WERI-Rb-1 (cell line): ENCODE measurements around the gene SH3RF1.
A peak's percentile ranks its signal among the peaks of the same experiment; 100 is the strongest.

ENCODE experiments used
- DNase-seq: peaks from one replicate; pipeline ENCODE4 v3.0.0-alpha.2; 2020
- H3K27ac ChIP-seq: fragments of 250-450 bp; sonication (Bioruptor Pico); 2 replicates; pipeline ENCODE4 v1.5.1; 2020; ENCODE audit warnings: mild to moderate bottlenecking, moderate library complexity
- H3K27me3 ChIP-seq: fragments of 250-450 bp; sonication (Bioruptor Pico); 2 replicates; pipeline ENCODE4 v1.5.1; 2021; ENCODE audit warnings: mild to moderate bottlenecking, low read depth, moderate library complexity; ENCODE audit not compliant: insufficient read depth, severe bottlenecking
- H3K36me3 ChIP-seq: fragments of 250-450 bp; sonication (Bioruptor Pico); 2 replicates; pipeline ENCODE4 v1.5.1; 2020; ENCODE audit warnings: mild to moderate bottlenecking, moderate library complexity
- H3K4me3 ChIP-seq: 2 replicates; pipeline ENCODE4 v1.5.1; 2011; ENCODE audit warnings: low read depth, mild to moderate bottlenecking, control low read depth, low read length
- H3K9me3 ChIP-seq: fragments of 250-450 bp; sonication (Bioruptor Pico); 2 replicates; pipeline ENCODE4 v1.5.1; 2021; ENCODE audit warnings: mild to moderate bottlenecking, moderate library complexity; ENCODE audit not compliant: severe bottlenecking
- CTCF ChIP-seq: IDR thresholded peaks from 2 replicates; pipeline ENCODE4 v1.5.1; 2011; ENCODE audit warnings: low read depth, mild to moderate bottlenecking, control low read depth, inconsistent platforms, low read length

SH3RF1 gene

DNA sequence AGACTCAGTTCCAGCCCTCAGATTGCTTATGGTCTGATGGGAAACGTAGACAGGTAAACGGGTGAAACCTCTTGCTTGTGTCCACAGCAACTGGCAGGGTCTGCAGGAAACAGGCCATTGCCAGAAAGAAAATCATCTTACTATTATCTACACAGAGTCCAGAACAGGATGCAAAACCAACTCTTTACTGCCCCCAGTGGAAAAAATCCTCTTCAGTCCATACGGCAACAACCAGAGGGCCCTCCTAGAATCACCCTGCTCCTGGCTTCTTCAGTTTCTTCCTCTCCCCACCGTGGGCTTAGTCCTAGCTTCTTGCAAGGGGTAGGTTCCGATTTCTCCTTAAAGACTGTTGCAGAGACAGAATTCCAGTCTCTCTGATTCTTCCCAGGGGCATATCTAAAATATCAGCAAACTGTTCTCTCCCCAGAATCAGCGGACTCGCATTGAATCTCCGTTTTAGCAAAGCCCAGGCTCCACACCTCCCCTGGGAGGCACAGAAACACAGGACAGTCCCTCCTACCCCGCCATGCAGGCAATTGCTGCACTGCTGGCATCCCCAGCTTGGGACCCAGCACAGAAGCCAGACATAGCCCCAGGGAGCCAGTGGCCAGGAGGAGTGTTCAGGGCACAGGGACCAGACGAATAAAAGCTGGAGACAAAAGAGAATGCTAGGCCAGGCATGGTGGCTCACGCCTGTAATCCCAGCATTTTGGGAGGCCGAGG is 41.0 kb upstream of the SH3RF1 start:
- Histone ChIP-seq H3K27ac (no peak overlapping the region), H3K36me3 (no peaks in the 10 kb centered on the region), H3K9me3 (no peaks in the 10 kb centered on the region), H3K4me3 (no peak overlapping the region), H3K27me3 (no peaks in the 10 kb centered on the region)
- peak; percentile 56 for DNase-seq
- peak; percentile 78 for TF ChIP-seq CTCF

DNA sequence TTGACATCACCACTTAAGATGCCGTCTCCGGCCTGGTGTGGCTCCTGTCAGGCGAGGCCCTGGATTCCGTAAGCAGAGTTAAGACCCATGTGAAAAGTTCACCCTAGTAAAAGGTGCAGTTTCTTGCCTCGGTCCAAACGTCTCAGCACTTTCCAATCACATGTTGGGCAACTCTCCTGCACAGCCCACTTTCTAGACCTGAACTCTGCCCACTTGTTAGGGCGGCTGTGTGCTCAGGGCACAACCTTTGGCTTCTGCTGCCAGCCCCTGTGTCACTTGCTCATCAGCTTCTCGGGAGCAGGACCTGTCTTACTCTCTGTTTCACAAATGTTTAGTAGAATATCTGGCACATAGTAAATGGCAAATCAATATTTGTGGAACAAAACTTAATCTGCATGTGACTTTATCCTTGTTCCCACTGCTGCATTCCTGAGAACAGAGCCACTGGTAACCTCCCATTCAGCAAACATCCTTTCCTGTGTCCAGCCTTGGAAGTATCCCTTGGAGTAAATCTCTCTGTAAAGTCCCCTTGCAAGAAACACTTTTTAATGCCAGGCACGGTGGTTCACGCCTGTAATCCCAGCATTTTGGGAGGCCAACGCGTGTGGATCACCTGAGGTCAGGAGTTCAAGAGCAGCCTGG is 38.7 kb upstream of the SH3RF1 start:
- no peaks in the 10 kb centered on the region for H3K9me3 ChIP-seq
- H3K27ac ChIP-seq, result no peak overlapping the region
- H3K27me3 ChIP-seq, result no peaks in the 10 kb centered on the region
- H3K36me3 ChIP-seq, result no peaks in the 10 kb centered on the region
- DNase-seq, result no peak
- TF ChIP-seq CTCF, result no peak
- no peak overlapping the region for H3K4me3 ChIP-seq

DNA sequence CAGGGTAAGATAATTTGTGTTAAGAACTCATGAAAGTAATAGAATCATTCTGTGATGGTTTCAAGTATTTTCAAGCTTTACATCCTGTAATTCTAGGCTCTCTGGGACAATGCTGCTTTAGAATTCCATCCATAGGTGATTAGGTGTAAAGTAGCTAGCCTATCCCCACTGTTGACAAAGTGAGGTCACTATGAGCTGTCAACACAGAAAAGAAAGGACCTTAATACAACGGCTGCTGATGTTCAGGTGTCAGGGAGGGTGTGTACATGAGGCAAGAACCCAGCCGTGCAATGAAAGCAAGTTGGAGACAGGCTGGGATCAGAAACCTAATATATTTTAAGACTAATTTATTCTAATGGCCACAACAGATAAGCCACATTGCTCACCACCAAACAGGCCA is 36.8 kb upstream of the SH3RF1 start:
- H3K27me3 ChIP-seq, result no peaks in the 10 kb centered on the region
- no peak overlapping the region for H3K27ac ChIP-seq
- no peak for DNase-seq
- H3K9me3 ChIP-seq, result no peaks in the 10 kb centered on the region
- no peaks in the 10 kb centered on the region for H3K36me3 ChIP-seq
- no peak for TF ChIP-seq CTCF
- H3K4me3 ChIP-seq, result no peak overlapping the region

DNA sequence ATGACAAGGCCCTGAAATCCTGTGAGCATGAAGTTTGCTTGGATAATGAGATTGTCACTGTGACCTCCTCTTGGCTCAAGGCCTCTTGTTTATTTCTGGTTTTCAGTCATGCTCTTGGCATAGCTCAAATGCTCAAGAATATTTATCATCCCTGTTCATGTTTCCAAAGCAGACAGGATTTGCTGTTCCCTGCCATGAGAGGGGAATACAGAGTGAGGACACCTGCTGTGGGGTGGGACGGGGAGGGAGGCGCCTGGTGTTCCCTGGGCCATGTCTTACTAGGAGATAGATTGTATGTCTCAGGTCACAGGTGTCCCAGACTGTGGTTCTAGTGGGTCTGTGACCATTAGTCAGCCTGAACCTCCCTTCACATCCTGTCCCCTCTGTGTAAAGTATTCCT is 34.9 kb upstream of the SH3RF1 start:
- DNase-seq, result no peak
- Histone ChIP-seq H3K4me3 (no peak overlapping the region), H3K27ac (no peak overlapping the region), H3K9me3 (no peaks in the 10 kb centered on the region), H3K27me3 (no peaks in the 10 kb centered on the region), H3K36me3 (no peaks in the 10 kb centered on the region)
- no peak for TF ChIP-seq CTCF

DNA sequence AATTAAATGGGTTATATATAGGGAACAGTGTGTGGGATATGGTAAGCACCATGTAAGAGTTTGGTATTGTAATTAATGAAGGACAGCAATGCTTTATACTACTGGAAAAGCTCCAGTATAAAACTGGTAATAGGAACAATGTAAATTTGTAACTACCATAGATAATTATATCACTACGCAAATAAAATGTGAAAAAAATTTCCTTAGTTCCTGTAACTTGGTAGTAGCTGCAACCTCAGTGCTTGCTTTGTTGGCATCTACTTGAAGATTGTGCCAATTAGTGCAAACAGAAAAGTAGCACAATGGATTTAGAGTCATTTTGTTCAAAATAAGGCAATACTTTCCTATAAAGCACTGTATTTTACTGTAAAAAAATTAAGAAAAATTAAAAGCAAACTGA is 34.4 kb upstream of the SH3RF1 start:
- H3K4me3 ChIP-seq, result no peak overlapping the region
- H3K36me3 ChIP-seq, result no peaks in the 10 kb centered on the region
- TF ChIP-seq CTCF, result no peak
- no peak overlapping the region for H3K27ac ChIP-seq
- H3K27me3 ChIP-seq, result no peaks in the 10 kb centered on the region
- no peaks in the 10 kb centered on the region for H3K9me3 ChIP-seq
- DNase-seq, result no peak
